Measurements from ENCODE around the gene IRF2BP2.

GRCh38 chr1:234604495-234605398 lies 5.2 kb downstream of the IRF2BP2 start:
- TF ChIP-seq, protein P1, sequence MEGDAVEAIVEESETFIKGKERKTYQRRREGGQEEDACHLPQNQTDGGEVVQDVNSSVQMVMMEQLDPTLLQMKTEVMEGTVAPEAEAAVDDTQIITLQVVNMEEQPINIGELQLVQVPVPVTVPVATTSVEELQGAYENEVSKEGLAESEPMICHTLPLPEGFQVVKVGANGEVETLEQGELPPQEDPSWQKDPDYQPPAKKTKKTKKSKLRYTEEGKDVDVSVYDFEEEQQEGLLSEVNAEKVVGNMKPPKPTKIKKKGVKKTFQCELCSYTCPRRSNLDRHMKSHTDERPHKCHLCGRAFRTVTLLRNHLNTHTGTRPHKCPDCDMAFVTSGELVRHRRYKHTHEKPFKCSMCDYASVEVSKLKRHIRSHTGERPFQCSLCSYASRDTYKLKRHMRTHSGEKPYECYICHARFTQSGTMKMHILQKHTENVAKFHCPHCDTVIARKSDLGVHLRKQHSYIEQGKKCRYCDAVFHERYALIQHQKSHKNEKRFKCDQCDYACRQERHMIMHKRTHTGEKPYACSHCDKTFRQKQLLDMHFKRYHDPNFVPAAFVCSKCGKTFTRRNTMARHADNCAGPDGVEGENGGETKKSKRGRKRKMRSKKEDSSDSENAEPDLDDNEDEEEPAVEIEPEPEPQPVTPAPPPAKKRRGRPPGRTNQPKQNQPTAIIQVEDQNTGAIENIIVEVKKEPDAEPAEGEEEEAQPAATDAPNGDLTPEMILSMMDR (IDR thresholded peaks at IDR 0.05; ENCODE audit: borderline replicate concordance, extremely low read depth, low read length, poor library complexity, severe bottlenecking): no peak
- no peak for TF ChIP-seq EZH2 (IDR thresholded peaks at IDR 0.05; ENCODE audit: borderline replicate concordance, low read depth, low read length, severe bottlenecking)
